Colonic mucosa (tissue), 4 donors: ENCODE data around the gene GOLGA8A. TPM values are rescaled to one million over a fixed set of nuclear protein-coding genes. Genes with fewer than 3 reads are reported as not detected.

Experiments used
- DNase-seq: peaks from one replicate; pipeline ENCODE4 v3.0.0-alpha.2; 2020
- H3K27ac ChIP-seq: fragments of 200-600 bp; one replicate; pipeline ENCODE4 v1.8.0; 2021
- H3K27me3 ChIP-seq: fragments of 200-600 bp; one replicate; pipeline ENCODE4 v1.8.0; 2021
- H3K36me3 ChIP-seq: fragments of 200-600 bp; one replicate; pipeline ENCODE4 v1.8.0; 2021
- H3K4me1 ChIP-seq: fragments of 200-600 bp; one replicate; pipeline ENCODE4 v1.8.0; 2021; ENCODE audit warnings: mild to moderate bottlenecking
- H3K4me3 ChIP-seq: fragments of 200-600 bp; one replicate; pipeline ENCODE4 v1.8.0; 2021
- H3K9ac ChIP-seq, 2 donors: one replicate each; pipeline ENCODE4 v1.7.0; 2013; ENCODE audit warnings: control low read depth in 2 of 2, low read depth in 2 of 2, low read length in 2 of 2
- H3K9me3 ChIP-seq: fragments of 200-600 bp; one replicate; pipeline ENCODE4 v1.8.0; 2021
- CTCF ChIP-seq: fragments of 200-600 bp; IDR thresholded peaks from one replicate; pipeline ENCODE4 v1.8.0; 2022; ENCODE audit warnings: antibody characterized with exemption, mild to moderate bottlenecking
- intact Hi-C: fragments of 100-400 bp; cut with DNase I; formaldehyde crosslinking; loops from one replicate; pipeline ENCODE4 v1.14.1; 2022
- total RNA-seq, 2 donors: library from RNA; stranded (reverse); fragmentation: NEBNext Ultra II Directional in 1 of 2; extraction: Animal tissue kit (Norgen Biotek cat#: 25700) in 1 of 2; gene quantifications; one replicate each; pipeline ENCODE4 v1.2.1, GENCODE V29; 2021
- donor health status: healthy.
- donor health status: DM: no; HTN: no; CAD: no.
- donor health status: DM: no; HTN: no; CAD: no.

Gene GOLGA8A
- 10 to 100 TPM; 10.8 to 24.2 TPM for total RNA-seq

DNA sequence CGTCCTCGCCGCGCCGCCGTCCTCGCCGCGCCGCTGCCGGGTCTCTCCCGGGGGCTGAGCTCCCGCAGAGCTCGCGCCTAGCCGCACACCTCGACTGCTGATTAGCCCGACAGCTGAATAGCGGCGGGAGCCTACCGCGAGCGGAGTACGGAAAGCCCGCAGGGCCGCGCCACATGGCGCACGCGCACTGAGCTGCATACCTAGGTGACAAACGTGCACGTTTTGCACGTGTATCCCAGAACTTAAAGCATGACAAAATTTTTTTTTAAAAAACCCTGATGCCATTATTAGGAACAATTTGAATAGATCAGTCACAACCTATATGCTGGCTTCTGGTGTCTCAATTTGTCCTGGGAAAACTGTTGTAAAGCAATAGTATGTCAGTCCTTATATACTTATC is at the start of gene GOLGA8A:
GOLGA8A (minus strand) TSS at position 122 of the 400 bp plus-strand sequence. CDS start 48,117 bp downstream, outside the sequence.
- Histone ChIP-seq H3K4me3 (peak within 1 kb of the TSS; percentile 74), H3K4me1 (no peaks in the 10 kb centered on the region), H3K27me3 (no peaks in the 10 kb centered on the region), H3K36me3 (no peaks in the 10 kb centered on the region), H3K9ac (peak within 1 kb of the TSS in 1 of 2 donors; percentile 35), H3K27ac (no peak within 1 kb of the TSS), H3K9me3 (no peaks in the 10 kb centered on the region)
- TF ChIP-seq CTCF = no peak
- DNase-seq = no peak
- intact Hi-C loops = no loop called here

DNA sequence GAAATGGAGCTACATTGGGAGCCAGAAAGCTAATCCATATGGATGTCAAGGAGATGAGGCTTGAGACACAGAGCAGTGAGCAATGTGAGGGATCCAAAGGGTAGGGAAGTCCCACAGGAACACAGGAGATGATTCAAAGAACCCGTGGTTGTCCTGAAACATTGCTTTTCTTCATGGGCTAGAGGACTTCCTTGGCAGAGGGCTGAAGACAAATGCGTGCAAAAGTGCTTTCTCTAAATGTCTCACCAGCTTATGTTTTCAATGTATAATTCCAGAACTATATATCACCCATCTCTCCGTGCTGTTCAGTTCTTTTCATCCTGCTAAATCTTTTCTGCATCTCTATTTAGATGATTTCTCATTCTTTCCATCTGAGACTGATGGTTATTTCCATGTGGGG is 46.0 kb upstream of the GOLGA8A start:
- TF ChIP-seq CTCF = no peak
- no peak for DNase-seq
- intact Hi-C loops = no loop called here
- Histone ChIP-seq H3K9me3 (no peaks in the 10 kb centered on the region), H3K36me3 (no peaks in the 10 kb centered on the region), H3K4me3 (no peak overlapping the region), H3K4me1 (no peaks in the 10 kb centered on the region), H3K27ac (no peak overlapping the region), H3K9ac (no peak overlapping the region), H3K27me3 (no peaks in the 10 kb centered on the region)

DNA sequence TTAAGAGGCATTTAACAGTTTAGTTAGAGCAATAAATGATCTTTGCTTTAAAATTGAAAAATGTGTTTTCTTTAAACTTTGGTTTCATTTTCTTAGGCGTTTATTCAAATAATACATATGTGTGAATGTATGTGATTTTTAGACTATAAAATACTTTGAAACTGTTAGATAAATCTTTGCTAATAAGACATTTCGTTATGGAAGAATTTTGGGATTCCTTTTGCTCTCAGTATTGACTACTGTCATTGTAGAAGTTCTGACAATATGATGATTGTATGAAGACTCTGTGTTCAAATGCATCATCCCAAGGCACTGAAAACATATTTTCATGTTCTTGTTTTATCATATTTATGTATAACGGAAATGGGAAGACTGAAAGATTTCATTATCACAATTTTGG is 43.8 kb upstream of the GOLGA8A start:
- Histone ChIP-seq H3K9ac (no peak overlapping the region), H3K9me3 (no peaks in the 10 kb centered on the region), H3K27ac (no peak overlapping the region), H3K4me1 (no peaks in the 10 kb centered on the region), H3K27me3 (no peaks in the 10 kb centered on the region), H3K4me3 (no peak overlapping the region), H3K36me3 (no peaks in the 10 kb centered on the region)
- TF ChIP-seq CTCF = no peak
- intact Hi-C loops = no loop called here
- DNase-seq = no peak

DNA sequence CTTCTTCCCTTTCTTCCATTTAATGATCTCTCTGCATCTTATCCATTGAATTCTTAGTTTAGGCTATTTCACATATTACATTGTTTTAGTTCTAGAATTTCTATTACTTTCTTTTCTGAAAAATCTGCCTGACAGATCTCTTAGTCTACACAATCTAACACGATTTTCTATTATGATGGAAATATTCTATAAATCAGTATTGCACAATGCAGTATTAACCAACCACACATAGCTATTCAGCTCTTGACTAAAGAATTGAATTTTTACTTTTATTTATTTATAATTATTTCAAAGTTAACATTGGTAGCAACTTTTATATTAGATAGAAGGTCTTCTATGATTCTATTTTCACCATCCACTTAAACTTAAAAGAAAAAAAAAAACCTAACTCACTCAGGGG is 36.2 kb upstream of the GOLGA8A start:
- Histone ChIP-seq H3K4me1 (no peaks in the 10 kb centered on the region), H3K4me3 (no peak overlapping the region), H3K9me3 (no peaks in the 10 kb centered on the region), H3K36me3 (no peaks in the 10 kb centered on the region), H3K9ac (no peak overlapping the region), H3K27ac (no peak overlapping the region), H3K27me3 (no peaks in the 10 kb centered on the region)
- DNase-seq = no peak
- no peak for TF ChIP-seq CTCF
- intact Hi-C loops = no loop called here

DNA sequence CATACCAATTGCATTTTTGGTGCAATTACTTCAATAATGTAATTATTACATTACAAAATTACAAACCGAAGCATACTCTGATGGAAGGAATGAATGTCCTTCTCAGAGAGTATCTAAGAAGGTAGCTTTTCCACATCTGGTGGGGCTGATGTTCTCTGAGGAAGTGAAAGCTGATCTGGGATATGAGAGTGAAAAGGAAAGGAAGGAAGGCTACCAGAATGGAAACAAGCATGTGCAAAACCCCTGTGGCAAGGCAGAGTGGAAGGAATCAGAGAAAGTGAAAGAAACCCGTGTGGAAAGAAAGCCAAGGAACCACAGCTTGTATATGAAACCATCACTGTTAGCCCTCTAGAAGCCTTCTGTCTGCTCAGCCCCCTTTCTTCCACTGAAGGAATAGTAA is 35.3 kb upstream of the GOLGA8A start:
- Histone ChIP-seq H3K4me3 (no peak overlapping the region), H3K9me3 (no peaks in the 10 kb centered on the region), H3K36me3 (no peaks in the 10 kb centered on the region), H3K27ac (no peak overlapping the region), H3K4me1 (no peaks in the 10 kb centered on the region), H3K9ac (no peak overlapping the region), H3K27me3 (no peaks in the 10 kb centered on the region)
- no peak for DNase-seq
- no peak for TF ChIP-seq CTCF
- intact Hi-C loops = no loop called here

- Histone ChIP-seq H3K4me1 (no peaks in the 10 kb centered on the region), H3K36me3 (no peaks in the 10 kb centered on the region), H3K4me3 (no peak overlapping the region), H3K9ac (no peak overlapping the region), H3K27ac (no peak overlapping the region), H3K27me3 (no peaks in the 10 kb centered on the region), H3K9me3 (no peaks in the 10 kb centered on the region)
- DNase-seq = no peak
- TF ChIP-seq CTCF = no peak
- intact Hi-C loops = no loop called here
Observed at GRCh38 chr15:34470892-34471291, 33.3 kb upstream of the GOLGA8A start.
